A549 (cell line): Measurements from ENCODE around the gene NELFE. TPM values are rescaled to one million over a fixed set of nuclear protein-coding genes. Genes with fewer than 3 reads are reported as not detected.

ENCODE experiments used
- ATAC-seq, 2 experiments: fragments of 200-7000 bp in 1 of 2; fragments of >200 bp in 1 of 2; cut with Nextera tagmentation in 1 of 2; cut with Tn5 transposase in 1 of 2; 3 replicates each; pipeline versions ENCODE4 v1.8.0 to v1.9.1; 2018 to 2020; ENCODE audit warnings: mild to moderate bottlenecking in 1 of 2, moderate library complexity in 1 of 2
- CTCF ChIA-PET: fragments of 300-600 bp; sonication (Branson Sonifier 250); formaldehyde crosslinking; extraction: SDS; loops from one replicate; lab custom pipeline; 2021; ENCODE audit warnings: antibody characterized with exemption, inconsistent platforms; lab: Yijun Ruan, JAX
- POLR2A ChIA-PET: fragments of 350-600 bp; formaldehyde crosslinking; extraction: SDS; loops from one replicate; lab custom pipeline; 2021; ENCODE audit warnings: antibody characterized with exemption, inconsistent platforms; lab: Yijun Ruan, JAX
- DNase-seq, 2 experiments: peaks; one replicate each; pipeline versions ENCODE4 v3.0.0 to v3.0.0-alpha.2; 2011 to 2016; ENCODE audit warnings: low read depth in 1 of 2, low spot score in 1 of 2
- FAIRE-seq: peaks from 2 replicates; lab custom pipeline; 2011; peaks lifted over from hg19 to GRCh38; lab: Jason Lieb, UNC
- H3K27ac ChIP-seq, 2 experiments: fragments of >200 bp; sonication (Bioruptor Twin); formaldehyde crosslinking; 3 replicates each; pipeline ENCODE4 v1.5.1; 2016 to 2017
- H3K4me1 ChIP-seq: fragments of >200 bp; sonication (Bioruptor Twin); formaldehyde crosslinking; 3 replicates; pipeline ENCODE4 v1.6.1; 2016
- H3K4me2 ChIP-seq: fragments of >200 bp; sonication (Bioruptor Twin); formaldehyde crosslinking; 3 replicates; pipeline ENCODE4 v1.6.1; 2016
- H3K4me3 ChIP-seq: fragments of >200 bp; sonication (Bioruptor Twin); formaldehyde crosslinking; 3 replicates; pipeline ENCODE4 v1.5.1; 2016
- H3K9me3 ChIP-seq: fragments of >200 bp; sonication (Bioruptor Twin); formaldehyde crosslinking; 3 replicates; pipeline ENCODE4 v1.6.1; 2016
- BCL3 ChIP-seq: fragments of >200 bp; sonication (Bioruptor Twin); formaldehyde crosslinking; IDR thresholded peaks from 3 replicates; pipeline ENCODE4 v1.6.1; 2016
- CBX2 ChIP-seq: fragments of 200-600 bp; sonication (generic); IDR thresholded peaks from 2 replicates; pipeline ENCODE4 v1.6.1; 2016; ENCODE audit warnings: low read depth, mild to moderate bottlenecking, borderline replicate concordance
- CBX8 ChIP-seq: fragments of 200-600 bp; sonication (generic); IDR thresholded peaks from 2 replicates; pipeline ENCODE4 v1.6.1; 2016
- CHD2 ChIP-seq: fragments of 150-350 bp; IDR thresholded peaks from 2 replicates; pipeline ENCODE4 v1.6.1; 2014; ENCODE audit warnings: low read length; ENCODE audit not compliant: partially characterized antibody
- CHD4 ChIP-seq: fragments of 200-600 bp; sonication (generic); IDR thresholded peaks from 2 replicates; pipeline ENCODE4 v1.6.1; 2016; ENCODE audit warnings: antibody characterized with exemption, mild to moderate bottlenecking, borderline replicate concordance
- E2F6 ChIP-seq: IDR thresholded peaks from 2 replicates; pipeline ENCODE4 v1.6.1; 2012; ENCODE audit warnings: low read depth, borderline replicate concordance
- ELK1 ChIP-seq: fragments of 150-350 bp; IDR thresholded peaks from 2 replicates; pipeline ENCODE4 v1.6.1; 2014; ENCODE audit warnings: low read depth, mild to moderate bottlenecking, low read length
- GATA3 ChIP-seq: IDR thresholded peaks from 2 replicates; pipeline ENCODE4 v1.6.1; 2012; ENCODE audit warnings: borderline replicate concordance
- HEYL ChIP-seq: fragments of 250-450 bp; sonication (Bioruptor Pico); IDR thresholded peaks from 2 replicates; pipeline ENCODE4 v1.8.0; 2021; ENCODE audit warnings: mild to moderate bottlenecking, moderate library complexity
- HOXA7 ChIP-seq: fragments of 250-450 bp; sonication (Bioruptor Pico); IDR thresholded peaks from 2 replicates; pipeline ENCODE4 v1.5.0; 2020; ENCODE audit warnings: mild to moderate bottlenecking, moderate library complexity
- HOXB13 ChIP-seq: fragments of 250-450 bp; sonication (Bioruptor Pico); IDR thresholded peaks from 2 replicates; pipeline ENCODE4 v1.5.0; 2020; ENCODE audit warnings: low read depth, mild to moderate bottlenecking, moderate library complexity
- HOXB5 ChIP-seq: fragments of 250-450 bp; sonication (Bioruptor Pico); IDR thresholded peaks from 2 replicates; pipeline ENCODE4 v1.5.0; 2020; ENCODE audit warnings: mild to moderate bottlenecking, moderate library complexity
- JUNB ChIP-seq: fragments of >200 bp; sonication (Bioruptor Twin); formaldehyde crosslinking; IDR thresholded peaks from 2 replicates; pipeline ENCODE4 v1.6.1; 2016
- KDM5A ChIP-seq: fragments of 200-600 bp; sonication (generic); IDR thresholded peaks from 2 replicates; pipeline ENCODE4 v1.6.1; 2016; ENCODE audit warnings: antibody characterized with exemption, mild to moderate bottlenecking
- MAX ChIP-seq: IDR thresholded peaks from 2 replicates; pipeline ENCODE4 v1.6.1; 2012
- PBX3 ChIP-seq: IDR thresholded peaks from 2 replicates; pipeline ENCODE4 v1.6.1; 2012
- PHF8 ChIP-seq: fragments of 200-600 bp; sonication (generic); IDR thresholded peaks from 2 replicates; pipeline ENCODE4 v1.6.1; 2016; ENCODE audit warnings: low read depth, mild to moderate bottlenecking, antibody characterized with exemption, moderate library complexity, borderline replicate concordance
- POLR2AphosphoS2 ChIP-seq: conservative IDR thresholded peaks from 2 replicates; pipeline ENCODE4 v1.6.1; 2012; ENCODE audit warnings: low read length, improper control_type of control experiment, inconsistent platforms
- SMC3 ChIP-seq: fragments of >200 bp; sonication (Bioruptor Twin); formaldehyde crosslinking; IDR thresholded peaks from 3 replicates; pipeline ENCODE4 v1.6.1; 2018; ENCODE audit warnings: inconsistent platforms
- USF2 ChIP-seq: fragments of 450-650 bp; IDR thresholded peaks from 2 replicates; pipeline ENCODE4 v1.6.1; 2014; ENCODE audit warnings: antibody characterized with exemption
- ZFP36 ChIP-seq: fragments of 450-650 bp; IDR thresholded peaks from 2 replicates; pipeline ENCODE4 v1.6.1; 2014; ENCODE audit warnings: borderline replicate concordance; ENCODE audit not compliant: partially characterized antibody
- ZNF302 ChIP-seq: fragments of 250-450 bp; sonication (Bioruptor Pico); IDR thresholded peaks from 2 replicates; pipeline ENCODE4 v1.9.0; 2021; ENCODE audit warnings: inconsistent platforms, mild to moderate bottlenecking, moderate library complexity
- ZSCAN20 ChIP-seq: fragments of 250-450 bp; sonication (Bioruptor Pico); IDR thresholded peaks from 2 replicates; pipeline ENCODE4 v1.8.0; 2022; ENCODE audit warnings: mild to moderate bottlenecking, moderate library complexity
- WGBS: methylation state at CpG from one replicate; pipeline ENCODE4 v1.1.6; 2017; ENCODE audit errors: missing lambda C conversion rate; 5-methylcytosine and 5-hydroxymethylcytosine counted together
- polyA plus RNA-seq, 4 experiments: library from polyadenylated mRNA; depleted of rRNA in 3 of 4; stranded (reverse); fragments of >200 nt; fragmentation: RNase III in 1 of 4; extraction: RNeasy Plus Mini Kit Qiagen cat#74134 plus additional on column Dnase treatment in 1 of 4; gene quantifications; 2 replicates in 3 of 4; 3 replicates in 1 of 4; pipeline ENCODE4 v1.2.3, GENCODE V29; 2011 to 2017

Gene NELFE
- polyA plus RNA-seq, 2 of the 4 experiments (the other 2 are of a cell fraction), result 64.2 to 72.4 TPM

GRCh38 chr6:31922942-31923341, 35.8 kb downstream of the NELFE start:
- TF ChIP-seq ZNF302 (no peak), SMC3 (no peak), CHD4 (no peak), BCL3 (no peak), GATA3 (no peak), HOXB13 (no peak), CBX2 (no peak), MAX (no peak)
- no peak for DNase-seq
- ChIA-PET CTCF (interaction anchor here (0.8 to 4.9 kb wide), 3 partner anchors 20 to 85 kb away, joined by 3 to 24 read pairs (median 3); no protein-coding TSS in a partner anchor), POLR2A (no interaction called here)
- Histone ChIP-seq H3K4me2 (no peak overlapping the region), H3K4me1 (peaks cover 14% of the 10 kb centered on the region), H3K4me3 (no peak overlapping the region), H3K27ac (no peak overlapping the region), H3K9me3 (peaks cover 3% of the 10 kb centered on the region; the same call in 1 of the 3 replicates)
- peak in 1 of 2 experiments; percentile 52; a peak in 1 of 6 replicates for ATAC-seq
- 21% methylated on average over 5 of the region's 5 CpGs for WGBS
- no peak for FAIRE-seq

- ChIA-PET POLR2A (no interaction called here), CTCF (interaction anchor here (4.9 kb wide), 1 partner anchor 31 kb away, joined by 24 read pairs; no protein-coding TSS in a partner anchor)
- H3K4me1 ChIP-seq, result peaks cover 14% of the 10 kb centered on the region
- TF ChIP-seq PHF8 (no peak), POLR2AphosphoS2 (no peak), USF2 (no peak), CHD2 (no peak), KDM5A (no peak), CBX8 (no peak), ZNF302 (no peak), PBX3 (no peak), HOXB5 (CRISPR knock-in tag) (no peak), E2F6 (no peak), ZSCAN20 (CRISPR knock-in tag) (no peak), ZFP36 (no peak), ELK1 (no peak), HEYL (CRISPR knock-in tag) (no peak), JUNB (no peak), HOXA7 (CRISPR knock-in tag) (no peak), CHD4 (no peak)
- TF ChIP-seq, all 56 proteins: peak for 0
- 25% methylated on average over 1 of the region's 2 CpGs for WGBS
- peak overlapping the region; percentile 20; the same call in 1 of the 3 replicates for H3K4me2 ChIP-seq
- DNase-seq, result peak in 1 of 2 experiments; percentile 55
- H3K27ac ChIP-seq, result peak overlapping the region; percentile 47 to 61; a peak in 4 of 6 replicates
- no peak overlapping the region for H3K4me3 ChIP-seq
- FAIRE-seq, result no peak
- H3K9me3 ChIP-seq, result no peaks in the 10 kb centered on the region; the same call in 2 of the 3 replicates
- ATAC-seq, result peak in 1 of 2 experiments; percentile 33; a peak in 2 of 6 replicates
Measured at GRCh38 chr6:31920811-31921210, 38.0 kb downstream of the NELFE start.
